DOHH2 (cell line): ENCODE measurements around the gene GKN1.

Source experiments
- H3F3A ChIP-seq: fragments of 200-600 bp; sonication (generic), shearing (Covaris generic); 2 replicates; pipeline ENCODE4 v1.6.0; 2016; ENCODE audit warnings: antibody characterized with exemption, mild to moderate bottlenecking; ENCODE audit not compliant: control insufficient read depth, insufficient read depth
- H3K27ac ChIP-seq: fragments of 200-600 bp; sonication (generic); 2 replicates; pipeline ENCODE4 v1.5.1; 2014; ENCODE audit warnings: low read depth, mild to moderate bottlenecking, low read length, moderate library complexity
- H3K27me3 ChIP-seq: fragments of 200-600 bp; sonication (generic); 2 replicates; pipeline ENCODE4 v1.6.1; 2014; ENCODE audit warnings: mild to moderate bottlenecking, low read length, mixed read lengths; ENCODE audit not compliant: control insufficient read depth
- H3K36me3 ChIP-seq: fragments of 200-600 bp; sonication (generic); 2 replicates; pipeline ENCODE4 v1.6.1; 2014; ENCODE audit warnings: mild to moderate bottlenecking, low read length, moderate library complexity, mixed read lengths; ENCODE audit not compliant: control insufficient read depth
- H3K4me1 ChIP-seq: fragments of 200-600 bp; sonication (generic); 2 replicates; pipeline ENCODE4 v1.6.1; 2014; ENCODE audit warnings: mild to moderate bottlenecking, low read length, mixed read lengths; ENCODE audit not compliant: control insufficient read depth
- H3K4me2 ChIP-seq: fragments of 200-600 bp; sonication (generic); 2 replicates; pipeline ENCODE4 v1.6.0; 2014; ENCODE audit warnings: mild to moderate bottlenecking, low read length, moderate library complexity
- H3K4me3 ChIP-seq: fragments of 200-600 bp; sonication (generic); 2 replicates; pipeline ENCODE4 v1.5.1; 2014; ENCODE audit warnings: mild to moderate bottlenecking, low read length, mixed read lengths
- H3K79me2 ChIP-seq: fragments of 200-600 bp; sonication (generic); 2 replicates; pipeline ENCODE4 v1.6.1; 2014; ENCODE audit warnings: mild to moderate bottlenecking, low read length, mixed read lengths; ENCODE audit not compliant: control insufficient read depth
- H3K9me2 ChIP-seq: fragments of 200-600 bp; sonication (generic); replicated peaks from 2 replicates; pipeline ENCODE4 v1.6.1; 2014; ENCODE audit warnings: mild to moderate bottlenecking, low read length, mixed read lengths; ENCODE audit not compliant: control insufficient read depth
- H3K9me3 ChIP-seq: fragments of 200-600 bp; sonication (generic); 2 replicates; pipeline ENCODE4 v1.6.1; 2014; ENCODE audit warnings: antibody characterized with exemption, low read length, mixed read lengths; ENCODE audit not compliant: control insufficient read depth, insufficient read depth
- H4K20me1 ChIP-seq: fragments of 200-600 bp; sonication (generic); 2 replicates; pipeline ENCODE4 v1.6.0; 2014; ENCODE audit warnings: low read depth, mild to moderate bottlenecking, antibody characterized with exemption, low read length, moderate library complexity; ENCODE audit not compliant: control insufficient read depth, insufficient read depth
- CTCF ChIP-seq: fragments of 200-600 bp; sonication (generic); IDR thresholded peaks from one replicate; pipeline ENCODE4 v1.5.1; 2014; ENCODE audit warnings: antibody characterized with exemption, mild to moderate bottlenecking, low read depth, low read length; ENCODE audit not compliant: poor library complexity, severe bottlenecking
- EZH2phosphoT487 ChIP-seq: fragments of 200-600 bp; sonication (generic); IDR thresholded peaks from 2 replicates; pipeline ENCODE4 v1.6.1; 2017; ENCODE audit warnings: borderline replicate concordance, mild to moderate bottlenecking, antibody characterized with exemption, low read length, moderate library complexity, mixed read lengths

GKN1 gene

DNA sequence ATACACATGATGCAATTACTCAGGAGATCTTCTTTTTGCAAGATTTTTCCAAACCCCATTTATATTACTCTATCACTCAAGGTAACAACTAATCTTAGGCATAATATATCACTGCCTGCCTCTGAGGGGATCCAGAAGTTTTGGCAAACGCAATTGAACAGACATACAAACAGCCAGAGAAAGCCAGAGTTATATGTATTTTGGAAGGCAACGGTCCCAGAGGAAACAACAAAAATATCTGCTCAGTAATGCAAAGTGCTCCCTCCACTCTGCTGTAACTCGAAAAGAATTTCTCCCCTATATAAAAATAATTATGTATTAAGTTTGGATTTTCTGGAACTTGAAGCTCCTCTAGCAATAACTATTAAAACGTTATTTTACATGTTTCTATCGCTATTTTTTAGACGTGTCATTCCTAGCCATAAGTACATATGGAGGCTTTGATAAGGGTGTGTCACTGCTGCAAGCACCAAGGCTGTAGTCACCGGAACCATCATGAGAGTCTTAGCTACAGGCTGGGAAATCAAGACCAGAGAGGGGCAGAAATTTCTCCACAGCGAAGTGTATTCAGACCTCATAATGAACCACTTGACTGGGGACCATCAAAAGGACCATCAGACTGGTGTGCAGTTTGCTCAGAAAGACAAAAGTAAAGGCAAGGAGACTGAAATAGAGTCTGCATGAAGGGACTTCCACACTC, 3.7 kb upstream of the GKN1 start:
- H3F3A ChIP-seq: no peaks in the 10 kb centered on the region
- H3K9me3 ChIP-seq: no peaks in the 10 kb centered on the region
- peaks cover 20% of the 10 kb centered on the region for H3K27me3 ChIP-seq
- H3K79me2 ChIP-seq: no peaks in the 10 kb centered on the region
- H3K4me1 ChIP-seq: no peaks in the 10 kb centered on the region
- H3K9me2 ChIP-seq: no peaks in the 10 kb centered on the region
- no peak overlapping the region for H3K27ac ChIP-seq
- H3K36me3 ChIP-seq: no peaks in the 10 kb centered on the region
- no peak for TF ChIP-seq CTCF
- TF ChIP-seq EZH2phosphoT487: no peak
- H3K4me3 ChIP-seq: no peak overlapping the region
- no peaks in the 10 kb centered on the region for H4K20me1 ChIP-seq
- H3K4me2 ChIP-seq: no peak overlapping the region

DNA sequence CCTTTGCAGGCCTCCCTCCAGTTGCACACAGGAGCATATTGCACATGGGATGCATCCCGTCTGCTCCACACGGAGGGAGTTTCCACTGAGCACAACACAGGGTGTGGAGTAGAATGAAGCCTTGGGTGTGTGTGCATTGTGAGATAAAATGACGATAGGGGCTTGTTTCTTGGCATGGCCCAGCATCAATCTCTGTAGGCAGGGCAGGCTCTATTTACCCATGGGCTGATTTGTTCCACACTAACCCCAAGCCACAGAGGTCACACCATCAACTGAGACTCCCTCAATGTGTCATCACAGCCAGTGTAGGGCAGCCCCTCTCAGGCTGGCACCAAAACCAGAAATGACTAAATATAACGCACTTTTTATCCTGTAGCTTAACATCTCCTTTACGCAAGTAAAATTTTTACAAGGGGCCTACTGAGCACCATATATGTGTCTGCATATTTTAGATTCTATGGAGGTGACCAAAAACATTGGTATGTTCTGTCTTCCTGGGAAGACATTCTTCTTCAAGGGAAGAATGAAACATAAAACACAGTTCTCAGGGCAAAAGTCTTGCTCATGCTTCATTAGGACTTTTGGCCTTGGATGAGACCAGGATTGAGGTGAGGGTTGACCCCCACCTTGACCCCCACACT, 2.7 kb upstream of the GKN1 start:
- H3K9me3 ChIP-seq: no peaks in the 10 kb centered on the region
- H3F3A ChIP-seq: no peaks in the 10 kb centered on the region
- TF ChIP-seq CTCF: no peak
- TF ChIP-seq EZH2phosphoT487: no peak
- no peaks in the 10 kb centered on the region for H3K9me2 ChIP-seq
- H3K79me2 ChIP-seq: no peaks in the 10 kb centered on the region
- H3K4me3 ChIP-seq: no peak overlapping the region
- no peaks in the 10 kb centered on the region for H3K36me3 ChIP-seq
- no peak overlapping the region for H3K27ac ChIP-seq
- no peak overlapping the region for H3K4me2 ChIP-seq
- H3K27me3 ChIP-seq: peaks cover 20% of the 10 kb centered on the region
- no peaks in the 10 kb centered on the region for H3K4me1 ChIP-seq
- no peaks in the 10 kb centered on the region for H4K20me1 ChIP-seq

DNA sequence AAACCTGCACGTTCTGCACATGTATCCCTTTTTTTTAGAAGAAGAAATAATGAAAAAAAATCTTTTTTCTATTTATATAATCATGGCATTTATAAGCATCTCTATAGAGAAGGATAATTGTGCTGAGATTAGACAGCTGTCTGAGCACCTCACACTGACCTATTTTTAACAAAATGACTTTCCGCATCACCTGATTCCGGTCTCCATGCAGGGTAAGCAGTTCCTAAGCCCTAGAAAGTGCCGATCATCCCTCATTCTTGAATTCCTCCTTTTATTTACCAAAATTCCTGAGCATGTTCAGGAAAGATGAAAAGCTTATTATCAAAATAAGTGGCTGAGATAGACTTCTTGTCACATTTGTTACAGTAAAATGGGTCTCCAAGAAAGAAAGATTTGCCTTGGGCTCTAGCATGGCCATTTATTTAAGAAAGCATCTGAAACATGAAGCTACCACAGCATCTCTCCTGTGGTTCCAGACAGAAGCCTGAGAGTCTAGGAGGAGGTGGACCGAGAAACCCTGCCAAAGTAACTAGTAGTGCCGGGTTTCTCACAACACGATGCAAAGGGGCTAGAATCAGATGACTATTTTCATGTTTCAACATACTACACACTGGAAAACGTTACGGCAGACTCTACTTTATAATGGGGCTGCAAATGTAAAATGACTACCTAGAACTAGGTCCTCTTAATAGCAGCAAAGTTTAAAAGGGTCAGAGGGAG, 670 bp downstream of the GKN1 start:
- Histone ChIP-seq H3K27ac (no peak overlapping the region), H3F3A (no peaks in the 10 kb centered on the region), H3K9me2 (no peaks in the 10 kb centered on the region), H3K9me3 (no peaks in the 10 kb centered on the region), H3K4me1 (no peaks in the 10 kb centered on the region), H4K20me1 (no peaks in the 10 kb centered on the region), H3K27me3 (peaks cover 17% of the 10 kb centered on the region), H3K36me3 (no peaks in the 10 kb centered on the region), H3K79me2 (no peaks in the 10 kb centered on the region), H3K4me2 (no peak overlapping the region), H3K4me3 (no peak overlapping the region)
- no peak for TF ChIP-seq EZH2phosphoT487
- TF ChIP-seq CTCF: no peak
